ENCODE data around the gene TMEM138.

TMEM138 gene

DNA sequence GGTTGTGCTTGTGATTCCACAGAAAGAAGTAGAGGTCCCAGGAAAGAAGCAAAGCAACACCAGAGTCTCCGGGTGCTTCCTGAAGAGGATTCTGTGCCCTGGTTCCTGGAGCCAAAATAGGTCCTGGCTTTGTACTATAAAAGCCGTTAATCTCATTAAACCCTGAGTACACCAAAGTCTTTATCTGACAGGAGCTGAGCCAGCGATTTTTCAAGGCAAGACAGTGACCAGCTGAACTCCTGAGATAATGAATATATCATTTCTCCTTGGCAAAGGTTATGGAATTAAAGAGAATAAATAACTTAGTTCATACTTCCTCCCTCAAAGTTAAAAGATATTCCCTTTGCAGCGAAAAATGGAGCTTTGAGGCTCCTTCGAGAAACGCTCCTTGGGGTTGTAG lies 5.2 kb downstream of the TMEM138 start:
- TF ChIP-seq, protein P1, sequence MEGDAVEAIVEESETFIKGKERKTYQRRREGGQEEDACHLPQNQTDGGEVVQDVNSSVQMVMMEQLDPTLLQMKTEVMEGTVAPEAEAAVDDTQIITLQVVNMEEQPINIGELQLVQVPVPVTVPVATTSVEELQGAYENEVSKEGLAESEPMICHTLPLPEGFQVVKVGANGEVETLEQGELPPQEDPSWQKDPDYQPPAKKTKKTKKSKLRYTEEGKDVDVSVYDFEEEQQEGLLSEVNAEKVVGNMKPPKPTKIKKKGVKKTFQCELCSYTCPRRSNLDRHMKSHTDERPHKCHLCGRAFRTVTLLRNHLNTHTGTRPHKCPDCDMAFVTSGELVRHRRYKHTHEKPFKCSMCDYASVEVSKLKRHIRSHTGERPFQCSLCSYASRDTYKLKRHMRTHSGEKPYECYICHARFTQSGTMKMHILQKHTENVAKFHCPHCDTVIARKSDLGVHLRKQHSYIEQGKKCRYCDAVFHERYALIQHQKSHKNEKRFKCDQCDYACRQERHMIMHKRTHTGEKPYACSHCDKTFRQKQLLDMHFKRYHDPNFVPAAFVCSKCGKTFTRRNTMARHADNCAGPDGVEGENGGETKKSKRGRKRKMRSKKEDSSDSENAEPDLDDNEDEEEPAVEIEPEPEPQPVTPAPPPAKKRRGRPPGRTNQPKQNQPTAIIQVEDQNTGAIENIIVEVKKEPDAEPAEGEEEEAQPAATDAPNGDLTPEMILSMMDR (conservative IDR thresholded peaks at IDR 0.05; ENCODE audit: low read depth, low read length), result no peak
- no peak for DNase-seq (ENCODE audit: low read depth)
- no peak overlapping the region for H3K4me3 ChIP-seq (ENCODE audit: low read length)

DNA sequence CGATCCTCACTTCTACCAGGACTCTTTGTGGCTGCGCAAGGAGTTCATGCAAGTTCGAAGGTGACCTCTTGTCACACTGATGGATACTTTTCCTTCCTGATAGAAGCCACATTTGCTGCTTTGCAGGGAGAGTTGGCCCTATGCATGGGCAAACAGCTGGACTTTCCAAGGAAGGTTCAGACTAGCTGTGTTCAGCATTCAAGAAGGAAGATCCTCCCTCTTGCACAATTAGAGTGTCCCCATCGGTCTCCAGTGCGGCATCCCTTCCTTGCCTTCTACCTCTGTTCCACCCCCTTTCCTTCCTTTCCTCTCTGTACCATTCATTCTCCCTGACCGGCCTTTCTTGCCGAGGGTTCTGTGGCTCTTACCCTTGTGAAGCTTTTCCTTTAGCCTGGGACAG lies 6.5 kb downstream of the TMEM138 start:
- H3K4me3 ChIP-seq (ENCODE audit: low read length), result no peak overlapping the region
- TF ChIP-seq, protein P1 (conservative IDR thresholded peaks at IDR 0.05; ENCODE audit: low read depth, low read length), result no peak
- no peak for DNase-seq (ENCODE audit: low read depth)

DNA sequence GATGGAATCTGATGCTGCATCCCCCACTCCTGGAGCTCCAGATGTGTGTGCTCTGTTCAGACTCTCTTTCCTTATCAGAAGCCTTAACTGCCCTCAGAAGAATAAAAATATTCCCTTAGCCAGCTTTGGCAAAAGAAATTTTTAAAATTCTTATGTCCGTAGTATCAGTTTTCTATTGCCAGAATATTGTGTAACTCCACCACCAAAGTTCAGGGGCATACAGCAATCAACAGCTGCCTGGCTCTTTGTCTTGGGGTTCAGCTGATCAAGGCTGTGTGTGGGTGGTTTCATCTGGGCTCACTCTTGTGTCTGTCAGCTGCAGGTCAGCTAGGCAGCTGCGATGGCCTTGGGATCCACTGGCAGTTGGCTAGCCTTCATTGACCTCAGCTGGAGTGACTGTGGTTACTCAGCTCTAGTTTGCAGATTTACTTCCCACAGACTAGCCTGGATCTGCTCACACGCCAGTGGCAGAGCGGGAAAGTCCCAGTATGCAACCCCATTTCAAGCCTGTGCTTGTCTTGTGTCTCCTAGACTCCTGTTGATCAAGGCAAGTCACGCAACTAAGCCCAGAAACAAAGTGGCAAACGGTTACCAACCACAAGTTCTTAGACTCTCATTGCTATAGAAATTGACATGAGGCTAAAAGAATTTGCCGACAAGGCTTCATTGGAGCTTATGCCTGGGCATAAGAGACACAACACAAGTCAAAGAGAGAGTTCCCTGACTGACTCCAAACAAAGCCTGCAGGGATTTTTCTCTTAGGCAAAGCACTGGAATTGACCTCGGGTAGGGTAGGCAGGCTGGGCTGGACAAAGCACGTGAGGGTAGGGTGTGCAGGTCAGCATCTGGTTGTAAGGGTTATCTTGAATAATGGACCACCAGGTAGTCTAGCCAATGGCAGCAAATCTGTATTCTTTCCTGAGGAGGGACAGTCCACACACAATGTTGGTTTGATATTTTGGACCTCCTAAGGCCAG lies 7.5 kb downstream of the TMEM138 start:
- DNase-seq (ENCODE audit: low read depth), result no peak
- no peak overlapping the region for H3K4me3 ChIP-seq (ENCODE audit: low read length)
- TF ChIP-seq, protein P1 (conservative IDR thresholded peaks at IDR 0.05; ENCODE audit: low read depth, low read length), result no peak

DNA sequence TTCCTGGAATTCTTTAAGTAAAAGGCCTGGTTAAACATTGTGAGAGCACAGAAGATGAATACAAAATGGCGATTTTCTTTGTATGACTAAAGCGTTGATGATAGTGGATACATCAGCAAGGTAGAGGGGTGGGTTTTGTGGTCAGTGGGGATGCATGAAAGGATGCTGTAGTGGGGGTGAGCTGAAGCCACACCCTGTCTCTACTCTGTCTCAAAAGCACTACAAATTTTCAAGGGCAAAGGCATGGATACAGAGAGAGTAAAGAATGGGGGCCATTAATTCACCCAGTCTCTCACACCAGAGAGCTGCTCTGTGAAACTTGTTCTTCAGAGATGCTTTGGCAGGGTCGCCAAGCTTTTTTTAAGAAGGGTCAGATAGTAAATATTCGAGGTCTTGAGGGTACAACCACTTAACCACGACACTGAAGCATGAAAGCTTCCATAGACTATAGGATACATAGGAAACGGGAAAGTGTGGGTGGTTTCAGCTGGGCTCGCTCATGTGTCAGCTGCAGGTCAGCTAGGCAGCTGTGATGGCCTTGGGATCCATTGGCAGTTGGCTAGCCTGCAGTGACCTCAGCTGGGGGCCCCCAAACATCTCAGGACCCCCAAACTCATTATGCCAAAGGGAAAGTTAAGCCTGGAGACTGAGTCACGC lies 8.3 kb downstream of the TMEM138 start:
- TF ChIP-seq, protein P1 (conservative IDR thresholded peaks at IDR 0.05; ENCODE audit: low read depth, low read length), result no peak
- H3K4me3 ChIP-seq (ENCODE audit: low read length), result no peak overlapping the region
- no peak for DNase-seq (ENCODE audit: low read depth)

DNA sequence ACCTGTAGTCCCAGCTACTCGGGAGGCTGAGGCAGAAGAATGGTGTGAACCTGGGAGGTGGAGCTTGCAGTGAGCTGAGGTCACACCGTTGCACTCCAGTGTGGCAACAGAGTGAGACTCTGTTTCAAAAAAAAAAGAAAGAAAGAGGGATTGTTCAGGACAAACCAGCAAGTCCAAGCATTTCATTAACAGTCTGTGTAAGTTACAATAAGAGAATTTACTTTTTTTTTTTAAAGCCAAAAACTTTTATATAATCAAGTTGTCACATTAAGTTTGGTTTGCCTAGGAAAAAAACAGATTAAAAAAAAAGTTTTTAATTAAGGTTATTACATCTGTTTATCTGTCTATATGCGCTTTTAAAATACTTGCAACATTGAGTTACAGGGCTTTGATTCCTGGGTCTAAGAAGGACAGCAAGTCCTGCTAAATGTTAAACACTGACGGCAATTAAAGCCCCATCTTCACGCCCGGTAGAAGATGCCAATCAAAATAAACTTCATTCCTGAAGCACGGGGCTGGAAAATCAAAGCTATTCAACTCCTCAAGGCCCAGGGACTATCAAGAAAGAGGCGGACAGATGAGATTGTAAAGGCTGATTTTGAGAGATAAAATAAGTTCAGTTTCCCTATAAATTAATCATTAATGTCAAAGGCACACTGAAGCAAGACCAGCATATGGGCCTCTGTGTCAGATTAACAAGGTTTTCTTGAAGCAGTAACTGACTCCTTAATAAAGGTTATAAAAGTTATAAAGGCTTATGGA lies 10.7 kb downstream of the TMEM138 start:
- DNase-seq (ENCODE audit: low read depth), result no peak
- TF ChIP-seq, protein P1 (conservative IDR thresholded peaks at IDR 0.05; ENCODE audit: low read depth, low read length), result no peak
- no peak overlapping the region for H3K4me3 ChIP-seq (ENCODE audit: low read length)

DNA sequence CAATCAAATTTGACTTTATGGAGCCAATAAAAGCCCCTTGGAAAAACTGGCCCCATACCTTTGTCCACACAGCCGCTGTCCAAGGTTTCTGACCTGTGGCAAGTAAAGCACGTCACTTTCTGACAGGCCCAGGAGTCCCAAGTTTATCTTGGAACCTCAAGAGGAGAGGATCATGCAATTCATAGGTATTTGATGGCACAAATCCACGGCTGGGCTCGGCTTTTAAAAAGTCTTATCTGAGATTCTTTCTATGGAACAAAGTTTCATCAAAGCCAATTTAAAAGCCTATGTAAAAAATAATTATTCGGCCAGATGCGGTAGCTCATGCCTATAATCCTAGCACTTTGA lies 13.6 kb downstream of the TMEM138 start:
- TF ChIP-seq, protein P1 (conservative IDR thresholded peaks at IDR 0.05; ENCODE audit: low read depth, low read length), result no peak
- no peak for DNase-seq (ENCODE audit: low read depth)
- no peak overlapping the region for H3K4me3 ChIP-seq (ENCODE audit: low read length)
